HepG2 (cell line): Measurements from ENCODE around the gene PALM. TPM values are rescaled to one million over a fixed set of nuclear protein-coding genes. Genes with fewer than 3 reads are reported as not detected.

Source experiments
- ASH2L ChIP-seq: fragments of 300-600, 200-600 bp; sonication (generic); IDR thresholded peaks from 2 replicates; pipeline ENCODE4 v1.7.0; 2017; ENCODE audit warnings: low read depth, mild to moderate bottlenecking, moderate library complexity, mixed read lengths, low read length; ENCODE audit not compliant: insufficient read length
- ATF7 ChIP-seq, 2 experiments: fragments of 450-650 bp in 1 of 2; sonication (generic) in 1 of 2; formaldehyde crosslinking in 1 of 2; IDR thresholded peaks; 2 replicates each; pipeline versions ENCODE4 v1.4.0 to v1.6.1; 2016 to 2020; ENCODE audit warnings: antibody characterized with exemption in 1 of 2, mild to moderate bottlenecking in 1 of 2, missing genetic modification reagents in 1 of 2
- ELF4 ChIP-seq: sonication (generic); formaldehyde crosslinking; IDR thresholded peaks from 2 replicates; pipeline ENCODE4 v1.5.0; 2020; ENCODE audit warnings: missing genetic modification reagents, mild to moderate bottlenecking, moderate library complexity, borderline replicate concordance
- FOXJ3 ChIP-seq: sonication (generic); formaldehyde crosslinking; IDR thresholded peaks from 2 replicates; pipeline ENCODE4 v1.4.0; 2020; ENCODE audit warnings: missing genetic modification reagents, mild to moderate bottlenecking, borderline replicate concordance
- GMEB2 ChIP-seq: IDR thresholded peaks from 2 replicates; pipeline ENCODE4 v1.6.1; 2016; ENCODE audit warnings: missing biosample characterization, missing genetic modification reagents, low read depth
- KMT2A ChIP-seq: sonication (generic); formaldehyde crosslinking; IDR thresholded peaks from 2 replicates; pipeline ENCODE4 v1.4.0; 2020; ENCODE audit warnings: missing genetic modification reagents
- LBX2 ChIP-seq: sonication (generic); formaldehyde crosslinking; IDR thresholded peaks from 2 replicates; pipeline ENCODE4 v1.5.0; 2020; ENCODE audit warnings: missing genetic modification reagents, mild to moderate bottlenecking, borderline replicate concordance
- NR2F1 ChIP-seq, 2 experiments: fragments of 450-650 bp in 1 of 2; formaldehyde crosslinking in 1 of 2; IDR thresholded peaks; 2 replicates each; pipeline versions ENCODE4 v1.5.0 to v1.6.1; 2016 to 2020; ENCODE audit warnings: mild to moderate bottlenecking in 1 of 2, missing compliant biosample characterization in 1 of 2, missing genetic modification reagents in 1 of 2, moderate library complexity in 1 of 2
- NR2F6 ChIP-seq, 2 experiments: IDR thresholded peaks; 2 replicates each; pipeline ENCODE4 v1.6.1; 2016; ENCODE audit warnings: antibody characterized with exemption in 1 of 2, mild to moderate bottlenecking in 1 of 2
- RARA ChIP-seq: IDR thresholded peaks from 2 replicates; pipeline ENCODE4 v1.6.1; 2016; ENCODE audit warnings: missing genetic modification reagents, missing compliant biosample characterization
- SALL2 ChIP-seq: sonication (generic); formaldehyde crosslinking; IDR thresholded peaks from 2 replicates; pipeline ENCODE4 v1.8.1; 2023; ENCODE audit warnings: mild to moderate bottlenecking, missing genetic modification reagents, inconsistent platforms
- ZBTB39 ChIP-seq: sonication (generic); formaldehyde crosslinking; IDR thresholded peaks from 2 replicates; pipeline ENCODE4 v1.5.0; 2020; ENCODE audit warnings: missing genetic modification reagents
- ZBTB44 ChIP-seq: sonication (generic); formaldehyde crosslinking; IDR thresholded peaks from 2 replicates; pipeline ENCODE4 v1.4.0; 2020; ENCODE audit warnings: missing genetic modification reagents
- ZNF18 ChIP-seq: sonication (generic); formaldehyde crosslinking; IDR thresholded peaks from 2 replicates; pipeline ENCODE4 v1.8.0; 2022; ENCODE audit warnings: mild to moderate bottlenecking, missing genetic modification reagents; ENCODE audit not compliant: insufficient replicate concordance
- ZNF501 ChIP-seq: sonication (generic); formaldehyde crosslinking; IDR thresholded peaks from 2 replicates; pipeline ENCODE4 v1.5.1; 2020; ENCODE audit warnings: mild to moderate bottlenecking, moderate library complexity, missing genetic modification reagents
- polyA plus RNA-seq, 8 experiments: library from polyadenylated mRNA; depleted of rRNA in 3 of 8; stranded (reverse) in 7 of 8; unstranded in 1 of 8; fragments of >200 nt; fragmentation: Illumina TruSeq in 4 of 8; extraction: Trizol in 4 of 8; gene quantifications; 2 replicates each; pipeline versions ENCODE4 v1.2.1 to v1.2.3, GENCODE V29; 2011 to 2016; ENCODE audit warnings: low read depth in 4 of 8, missing spikeins in 1 of 8, mixed read lengths in 1 of 8; ENCODE audit not compliant: insufficient read depth in 1 of 8
- total RNA-seq, 5 experiments: library from RNA; depleted of rRNA; stranded (reverse); fragments of >200 nt; fragmentation: Illumina TruSeq; extraction: Trizol; gene quantifications; 2 replicates each; pipeline ENCODE4 v1.2.3, GENCODE V29; 2016; ENCODE audit warnings: low read depth in 1 of 5

PALM gene
- total and polyA plus RNA-seq, 2 of the 13 experiments (the other 11 are each of a cell fraction or from before 2014, with no cell fraction given) = 4.0 to 9.7 TPM

- TF ChIP-seq ZBTB44 (CRISPR knock-in tag) (0 out of 2 replicates have a peak, but pooled peaks have one; percentile 1), SALL2 (CRISPR knock-in tag) (no peak), ATF7 (IDR thresholded peaks at IDR 0.05) (peak; percentile 81), ATF7 (CRISPR knock-in tag; IDR thresholded peaks at IDR 0.05) (no peak), FOXJ3 (CRISPR knock-in tag) (no peak), ZBTB39 (CRISPR knock-in tag) (no peak), ELF4 (0 out of 2 replicates have a peak, but pooled peaks have one; percentile 65), ASH2L (no peak), ZNF18 (CRISPR knock-in tag) (no peak), NR2F6 (IDR thresholded peaks at IDR 0.05) (no peak), NR2F6 (CRISPR knock-in tag; IDR thresholded peaks at IDR 0.05) (0 out of 2 replicates have a peak, but pooled peaks have one; percentile 50), RARA (CRISPR knock-in tag) (0 out of 2 replicates have a peak, but pooled peaks have one; percentile 24), GMEB2 (CRISPR knock-in tag) (no peak), ZNF501 (CRISPR knock-in tag) (0 out of 2 replicates have a peak, but pooled peaks have one; percentile 29), LBX2 (no peak), NR2F1 (CRISPR knock-in tag; IDR thresholded peaks at IDR 0.05) (no peak), KMT2A (CRISPR knock-in tag) (0 out of 2 replicates have a peak, but pooled peaks have one; percentile 2)
Observed at GRCh38 chr19:782878-783668, 74.3 kb downstream of the PALM start (continued).
